Psoas muscle (tissue), 8 donors: ENCODE measurements around the gene ASB3. TPM values are rescaled to one million over a fixed set of nuclear protein-coding genes. Genes with fewer than 3 reads are reported as not detected.
A peak's percentile ranks its signal among the peaks of the same experiment; 100 is the strongest.

Experiments
- ATAC-seq, 4 donors: fragments of 200-7000 bp; cut with Tn5 transposase; one replicate each; pipeline ENCODE4 v1.9.1; 2020; ENCODE audit warnings: moderate library complexity in 3 of 4, mild to moderate bottlenecking in 2 of 4
- DNase-seq, 2 donors: peaks; one replicate each; pipeline ENCODE4 v3.0.0-alpha.2; 2020
- H3K27ac ChIP-seq: fragments of 200-600 bp; one replicate; pipeline ENCODE4 v1.8.0; 2022
- H3K27me3 ChIP-seq, 3 donors: fragments of 200-600 bp in 1 of 3; one replicate each; pipeline versions ENCODE4 v1.6.1 to v1.8.0; 2013 to 2022; ENCODE audit warnings: low read length in 2 of 3, mild to moderate bottlenecking in 2 of 3, moderate library complexity in 1 of 3; ENCODE audit not compliant: insufficient read depth in 3 of 3
- H3K36me3 ChIP-seq, 2 donors: fragments of 200-600 bp in 1 of 2; one replicate each; pipeline versions ENCODE4 v1.6.1 to v1.8.0; 2013 to 2022; ENCODE audit warnings: low read depth in 1 of 2, mild to moderate bottlenecking in 1 of 2, moderate library complexity in 1 of 2; ENCODE audit not compliant: insufficient read depth in 1 of 2
- H3K4me1 ChIP-seq: fragments of 200-600 bp; one replicate; pipeline ENCODE4 v1.8.0; 2022
- H3K4me3 ChIP-seq: fragments of 200-600 bp; one replicate; pipeline ENCODE4 v1.8.0; 2022; ENCODE audit warnings: mild to moderate bottlenecking
- H3K9me3 ChIP-seq: fragments of 200-600 bp; one replicate; pipeline ENCODE4 v1.8.0; 2022
- WGBS, 3 donors: extraction: QIAGEN DNeasy Blood & Tissue Kit; methylation state at CpG; one replicate each; pipeline versions ENCODE4 v1.1.6 to v1.1.7; 2013; 5-methylcytosine and 5-hydroxymethylcytosine counted together
- intact Hi-C, 2 donors: fragments of 100-400 bp; cut with DNase I; formaldehyde crosslinking; loops; one replicate each; pipeline versions ENCODE4 v1.11.0 to v1.14.2; 2022
- polyA plus RNA-seq, 3 donors: library from polyadenylated mRNA; stranded (reverse); fragments of 200-250 nt; gene quantifications; one replicate each; pipeline ENCODE4 v1.2.3, GENCODE V29; 2013
- total RNA-seq, 4 donors: library from RNA; stranded (reverse); fragmentation: NEBNext Ultra II Directional in 2 of 4; extraction: Animal tissue kit (Norgen Biotek cat#: 25700) in 2 of 4; gene quantifications; one replicate each; pipeline versions ENCODE4 v1.2.1 to v1.2.4, GENCODE V29; 2021 to 2023
- TF ChIP-seq, protein P1 (sequence below): fragments of 200-600 bp; IDR thresholded peaks from one replicate; pipeline ENCODE4 v1.8.0; 2022; ENCODE audit warnings: antibody characterized with exemption
- donor health status: healthy with polysubstance abuse.
- donor health status: DM: no; HTN: no; CAD: no; lungs with moderate emphysema.
- donor health status: Bipolar disorder and iron deficiency.
- donor health status: healthy.
- donor health status: DM: yes; HTN: yes; CAD: no.
- donor health status: DM: no; HTN: no; CAD: no.
- donor health status: DM: no; HTN: no; CAD: no.
- donor health status: DM: yes; HTN: yes; CAD: no.

Gene ASB3
- total and polyA plus RNA-seq, 7 donors: 2.9 to 6.8 (median 5.1) TPM

- no peak for ATAC-seq
- Histone ChIP-seq H3K27me3 (no peaks in the 10 kb centered on the region), H3K36me3 (peaks cover 9 to 99% of the 10 kb centered on the region in 2 donors), H3K4me3 (no peak overlapping the region), H3K4me1 (no peaks in the 10 kb centered on the region), H3K9me3 (no peaks in the 10 kb centered on the region), H3K27ac (no peak overlapping the region)
- intact Hi-C loops: no loop called here
- no peak for DNase-seq
- TF ChIP-seq, protein P1, sequence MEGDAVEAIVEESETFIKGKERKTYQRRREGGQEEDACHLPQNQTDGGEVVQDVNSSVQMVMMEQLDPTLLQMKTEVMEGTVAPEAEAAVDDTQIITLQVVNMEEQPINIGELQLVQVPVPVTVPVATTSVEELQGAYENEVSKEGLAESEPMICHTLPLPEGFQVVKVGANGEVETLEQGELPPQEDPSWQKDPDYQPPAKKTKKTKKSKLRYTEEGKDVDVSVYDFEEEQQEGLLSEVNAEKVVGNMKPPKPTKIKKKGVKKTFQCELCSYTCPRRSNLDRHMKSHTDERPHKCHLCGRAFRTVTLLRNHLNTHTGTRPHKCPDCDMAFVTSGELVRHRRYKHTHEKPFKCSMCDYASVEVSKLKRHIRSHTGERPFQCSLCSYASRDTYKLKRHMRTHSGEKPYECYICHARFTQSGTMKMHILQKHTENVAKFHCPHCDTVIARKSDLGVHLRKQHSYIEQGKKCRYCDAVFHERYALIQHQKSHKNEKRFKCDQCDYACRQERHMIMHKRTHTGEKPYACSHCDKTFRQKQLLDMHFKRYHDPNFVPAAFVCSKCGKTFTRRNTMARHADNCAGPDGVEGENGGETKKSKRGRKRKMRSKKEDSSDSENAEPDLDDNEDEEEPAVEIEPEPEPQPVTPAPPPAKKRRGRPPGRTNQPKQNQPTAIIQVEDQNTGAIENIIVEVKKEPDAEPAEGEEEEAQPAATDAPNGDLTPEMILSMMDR: no peak
- 78 to 92% (median 91%) methylated on average over 3 of the region's 3 CpGs for WGBS, 3 donors
Observed at GRCh38 chr2:53811601-53812000, 24.8 kb upstream of the ASB3 start.

DNA sequence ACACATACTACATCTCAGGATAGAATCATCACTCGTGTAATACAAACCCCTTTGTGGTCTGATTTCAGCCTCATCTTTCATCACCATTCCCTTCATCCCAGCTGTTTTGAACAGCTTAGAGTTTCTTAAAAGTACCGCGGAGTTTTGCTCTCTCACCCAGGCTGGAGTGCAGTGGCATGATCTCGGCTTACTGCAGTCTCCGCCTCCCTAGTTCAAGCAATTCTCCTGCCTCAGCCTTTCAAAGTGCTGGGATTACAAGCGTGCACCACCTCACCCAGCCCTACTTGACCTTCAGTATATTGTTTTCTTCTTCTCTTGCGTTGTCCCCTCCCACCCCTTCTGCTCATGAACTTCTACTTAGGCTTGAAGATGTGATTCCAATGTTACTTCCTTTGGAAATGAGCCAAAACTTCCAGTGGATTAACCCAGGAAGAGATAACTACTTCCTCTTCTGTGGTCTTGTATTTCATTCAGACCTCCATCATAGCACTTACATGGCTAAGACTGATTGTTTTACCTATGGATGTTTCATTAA lies 15.9 kb upstream of the ASB3 start:
- H3K27ac ChIP-seq: no peak overlapping the region

GRCh38 chr2:53801547-53801946 lies 14.8 kb upstream of the ASB3 start:
- Histone ChIP-seq H3K36me3 (peaks cover 11 to 97% of the 10 kb centered on the region in 2 donors), H3K27ac (no peak overlapping the region), H3K27me3 (no peaks in the 10 kb centered on the region), H3K9me3 (no peaks in the 10 kb centered on the region), H3K4me1 (no peaks in the 10 kb centered on the region), H3K4me3 (no peak overlapping the region)
- no peak for DNase-seq
- TF ChIP-seq, protein P1: no peak
- ATAC-seq: no peak
- intact Hi-C loops: no loop called here

More for the DNA sequence above, 15.9 kb upstream of the ASB3 start:
- no peaks in the 10 kb centered on the region for H3K27me3 ChIP-seq
- H3K9me3 ChIP-seq: no peaks in the 10 kb centered on the region
- no peak overlapping the region for H3K4me3 ChIP-seq
- peaks cover 11 to 97% of the 10 kb centered on the region in 2 donors for H3K36me3 ChIP-seq
- intact Hi-C loops: no loop called here
- H3K4me1 ChIP-seq: no peaks in the 10 kb centered on the region
- WGBS, 3 donors: 34 to 43% (median 37%) methylated on average over 7 of the region's 7 CpGs
- DNase-seq: no peak
- TF ChIP-seq, protein P1: no peak
- peak; percentile 16 to 87 (median 27) for ATAC-seq

- no peak for DNase-seq
- H3K4me1 ChIP-seq: peaks cover 8% of the 10 kb centered on the region
- 84 to 90% (median 88%) methylated on average over 3 of the region's 3 CpGs for WGBS, 3 donors
- TF ChIP-seq, protein P1: no peak
- H3K27me3 ChIP-seq: no peaks in the 10 kb centered on the region
- ATAC-seq: no peak
- intact Hi-C loops: no loop called here
- H3K4me3 ChIP-seq: no peak overlapping the region
- no peak overlapping the region for H3K27ac ChIP-seq
- H3K36me3 ChIP-seq: peaks cover 0 to 48% of the 10 kb centered on the region in 2 donors
- H3K9me3 ChIP-seq: no peaks in the 10 kb centered on the region
Observed at GRCh38 chr2:53793821-53794220, 7.1 kb upstream of the ASB3 start.

DNA sequence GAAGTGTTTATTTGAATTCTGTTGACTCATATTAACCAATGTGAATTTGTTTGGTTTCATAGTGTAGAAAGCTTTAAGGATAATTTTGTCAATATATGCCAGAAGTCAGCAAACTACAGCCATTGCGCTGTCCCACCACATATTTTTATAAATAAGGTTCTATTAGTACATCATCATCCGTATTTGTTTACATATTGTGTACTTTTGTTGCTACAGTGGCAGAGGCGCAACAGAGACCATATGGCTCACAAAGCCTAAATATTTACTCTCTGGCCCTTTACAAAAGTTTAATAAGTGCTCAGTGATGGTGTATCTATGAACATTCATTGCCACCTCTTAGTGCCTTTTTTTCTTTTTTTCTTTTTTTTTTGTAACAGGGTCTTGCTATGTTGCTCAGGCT lies 6.5 kb upstream of the ASB3 start:
- no peak for DNase-seq
- Histone ChIP-seq H3K4me3 (no peak overlapping the region), H3K36me3 (peaks cover 0 to 42% of the 10 kb centered on the region in 2 donors), H3K9me3 (no peaks in the 10 kb centered on the region), H3K27me3 (no peaks in the 10 kb centered on the region), H3K4me1 (peaks cover 14% of the 10 kb centered on the region), H3K27ac (no peak overlapping the region)
- TF ChIP-seq, protein P1: no peak
- WGBS, 3 donors: 93 to 97% (median 93%) methylated on average over 3 of the region's 3 CpGs
- intact Hi-C loops: no loop called here
- ATAC-seq: no peak
